HEK293T (cell line): ENCODE measurements around the gene ASB2.

ENCODE experiments used
- CTCF ChIA-PET: fragments of 350-600 bp; formaldehyde crosslinking; extraction: SDS; loops from one replicate; lab custom pipeline; 2021; ENCODE audit warnings: antibody characterized with exemption, inconsistent platforms; lab: Yijun Ruan, JAX
- POLR2A ChIA-PET: fragments of 350-600 bp; formaldehyde crosslinking; extraction: SDS; loops from one replicate; lab custom pipeline; 2020; ENCODE audit warnings: antibody characterized with exemption, inconsistent platforms; lab: Yijun Ruan, JAX
- DNase-seq: peaks from one replicate; pipeline ENCODE4 v3.0.0; 2012; ENCODE audit warnings: mixed read lengths; ENCODE audit errors: extremely low spot score
- ARNT ChIP-seq: fragments of 450-650 bp; IDR thresholded peaks from 2 replicates; pipeline ENCODE4 v1.6.1; 2017; ENCODE audit warnings: mild to moderate bottlenecking
- BHLHE40 ChIP-seq: fragments of 450-650 bp; IDR thresholded peaks from 2 replicates; pipeline ENCODE4 v1.6.1; 2016; ENCODE audit warnings: mild to moderate bottlenecking, moderate library complexity, borderline replicate concordance
- CTBP1 ChIP-seq: fragments of 450-650 bp; IDR thresholded peaks from 2 replicates; pipeline ENCODE4 v1.6.1; 2016; ENCODE audit warnings: borderline replicate concordance
- ELF4 ChIP-seq: fragments of 450-650 bp; IDR thresholded peaks from 2 replicates; pipeline ENCODE4 v1.6.1; 2017; ENCODE audit warnings: antibody characterized with exemption
- FOXA1 ChIP-seq: fragments of 450-650 bp; IDR thresholded peaks from 2 replicates; pipeline ENCODE4 v1.6.1; 2016; ENCODE audit warnings: mild to moderate bottlenecking
- FOXK2 ChIP-seq: fragments of 450-650 bp; IDR thresholded peaks from 2 replicates; pipeline ENCODE4 v1.6.1; 2016; ENCODE audit warnings: mild to moderate bottlenecking
- FOXM1 ChIP-seq: fragments of 450-650 bp; IDR thresholded peaks from 2 replicates; pipeline ENCODE4 v1.6.1; 2017; ENCODE audit warnings: mild to moderate bottlenecking, borderline replicate concordance
- HDGF ChIP-seq: fragments of 450-650 bp; IDR thresholded peaks from 2 replicates; pipeline ENCODE4 v1.6.1; 2017; ENCODE audit warnings: antibody characterized with exemption, borderline replicate concordance
- L3MBTL2 ChIP-seq: fragments of 450-650 bp; conservative IDR thresholded peaks from 2 replicates; pipeline ENCODE4 v1.6.1; 2016; ENCODE audit warnings: mild to moderate bottlenecking
- LEF1 ChIP-seq: fragments of 450-650 bp; IDR thresholded peaks from 2 replicates; pipeline ENCODE4 v1.6.1; 2017; ENCODE audit warnings: mild to moderate bottlenecking, borderline replicate concordance
- NFRKB ChIP-seq: fragments of 450-650 bp; IDR thresholded peaks from 2 replicates; pipeline ENCODE4 v1.6.1; 2016; ENCODE audit warnings: mild to moderate bottlenecking, moderate library complexity
- PKNOX1 ChIP-seq: fragments of 450-650 bp; IDR thresholded peaks from 2 replicates; pipeline ENCODE4 v1.6.1; 2016
- SP1 ChIP-seq: fragments of 450-650 bp; IDR thresholded peaks from 2 replicates; pipeline ENCODE4 v1.6.1; 2017
- SUZ12 ChIP-seq: fragments of 450-650 bp; IDR thresholded peaks from 2 replicates; pipeline ENCODE4 v1.6.1; 2016; ENCODE audit warnings: mild to moderate bottlenecking
- TARDBP ChIP-seq: fragments of 450-650 bp; IDR thresholded peaks from 2 replicates; pipeline ENCODE4 v1.6.1; 2016
- ZNF384 ChIP-seq: fragments of 450-650 bp; IDR thresholded peaks from 2 replicates; pipeline ENCODE4 v1.6.1; 2016

ASB2 gene

DNA sequence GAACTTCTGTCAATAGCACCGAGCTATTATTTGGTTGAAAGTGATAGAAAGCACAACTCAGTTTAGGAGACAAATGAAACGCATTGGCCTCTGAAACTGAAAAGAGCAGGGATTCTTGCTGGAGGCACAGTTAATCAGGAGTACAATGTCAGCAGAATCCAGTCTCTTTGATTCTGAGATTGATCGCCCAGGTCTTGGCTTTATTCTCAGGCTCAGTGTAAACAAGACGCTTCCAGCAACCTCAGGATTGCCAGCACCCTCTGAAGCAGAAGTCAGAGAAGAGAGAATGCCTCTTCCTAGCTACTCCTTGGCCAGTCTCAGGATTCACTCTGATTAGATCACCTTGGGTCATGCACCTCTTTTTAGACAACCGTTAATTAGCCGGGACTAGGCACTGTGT, 38.0 kb upstream of the ASB2 start:
- POLR2A ChIA-PET: no interaction called here
- no peak for TF ChIP-seq HDGF
- no peak for TF ChIP-seq FOXK2
- no peak for TF ChIP-seq FOXM1
- no peak for TF ChIP-seq BHLHE40
- no peak for TF ChIP-seq NFRKB
- no peak for TF ChIP-seq TARDBP
- CTCF ChIA-PET: interaction anchor here (1.3 to 1.6 kb wide), 2 partner anchors 10 to 12 kb away, joined by 3 to 6 read pairs; partner anchors contain the start of gene OTUB2
- DNase-seq: no peak

DNA sequence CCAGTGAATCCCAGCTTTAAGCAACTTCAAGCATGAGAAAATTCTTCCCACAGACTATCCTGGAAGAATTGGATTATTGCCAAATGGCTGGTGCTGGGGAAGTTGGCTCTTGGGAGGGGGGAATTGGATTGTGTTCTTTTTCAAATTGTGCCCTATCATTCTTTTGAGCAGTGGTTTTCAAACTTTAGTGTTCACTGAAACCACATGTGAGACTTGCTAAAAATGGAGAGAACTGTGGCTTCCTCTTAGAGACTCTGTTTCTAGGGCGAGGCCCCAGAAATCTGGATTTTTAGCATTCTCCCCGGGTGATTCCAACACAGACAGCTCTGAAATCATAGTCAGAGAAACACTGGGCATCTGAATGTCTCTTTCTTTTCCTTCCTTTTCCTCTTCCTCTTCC, 35.4 kb upstream of the ASB2 start:
- no peak for DNase-seq
- TF ChIP-seq SP1: no peak
- no peak for TF ChIP-seq CTBP1
- no peak for TF ChIP-seq FOXA1
- TF ChIP-seq BHLHE40: no peak
- no peak for TF ChIP-seq FOXK2
- no peak for TF ChIP-seq LEF1
- TF ChIP-seq PKNOX1: no peak
- no peak for TF ChIP-seq L3MBTL2
- no peak for TF ChIP-seq FOXM1
- no peak for TF ChIP-seq ZNF384
- TF ChIP-seq ARNT: no peak
- no peak for TF ChIP-seq SUZ12
- CTCF ChIA-PET: interaction anchor here (0.6 to 1.0 kb wide), 2 partner anchors 72 to 125 kb away, joined by 3 read pairs; no protein-coding TSS in a partner anchor
- POLR2A ChIA-PET: no interaction called here

GRCh38 chr14:94010625-94011024, 34.3 kb upstream of the ASB2 start:
- CTCF ChIA-PET: no interaction called here
- DNase-seq: no peak
- TF ChIP-seq ZNF384: no peak
- TF ChIP-seq BHLHE40: no peak
- no peak for TF ChIP-seq NFRKB
- no peak for TF ChIP-seq LEF1
- no peak for TF ChIP-seq PKNOX1
- TF ChIP-seq FOXM1: no peak
- TF ChIP-seq CTBP1: no peak
- TF ChIP-seq FOXK2: no peak
- TF ChIP-seq SP1: no peak
- no peak for TF ChIP-seq TARDBP
- TF ChIP-seq SUZ12: no peak
- no peak for TF ChIP-seq ARNT
- TF ChIP-seq FOXA1: no peak
- TF ChIP-seq L3MBTL2: no peak
- TF ChIP-seq HDGF: no peak
- no peak for TF ChIP-seq ELF4
- POLR2A ChIA-PET: no interaction called here

GRCh38 chr14:94009767-94010166, 33.4 kb upstream of the ASB2 start:
- DNase-seq: no peak
- CTCF ChIA-PET: no interaction called here
- TF ChIP-seq NFRKB: no peak
- no peak for TF ChIP-seq FOXA1
- TF ChIP-seq ARNT: no peak
- no peak for TF ChIP-seq L3MBTL2
- TF ChIP-seq BHLHE40: no peak
- TF ChIP-seq CTBP1: no peak
- TF ChIP-seq HDGF: no peak
- TF ChIP-seq FOXK2: no peak
- TF ChIP-seq SUZ12: no peak
- no peak for TF ChIP-seq ZNF384
- TF ChIP-seq ELF4: no peak
- no peak for TF ChIP-seq TARDBP
- TF ChIP-seq SP1: no peak
- TF ChIP-seq FOXM1: no peak
- POLR2A ChIA-PET: no interaction called here

DNA sequence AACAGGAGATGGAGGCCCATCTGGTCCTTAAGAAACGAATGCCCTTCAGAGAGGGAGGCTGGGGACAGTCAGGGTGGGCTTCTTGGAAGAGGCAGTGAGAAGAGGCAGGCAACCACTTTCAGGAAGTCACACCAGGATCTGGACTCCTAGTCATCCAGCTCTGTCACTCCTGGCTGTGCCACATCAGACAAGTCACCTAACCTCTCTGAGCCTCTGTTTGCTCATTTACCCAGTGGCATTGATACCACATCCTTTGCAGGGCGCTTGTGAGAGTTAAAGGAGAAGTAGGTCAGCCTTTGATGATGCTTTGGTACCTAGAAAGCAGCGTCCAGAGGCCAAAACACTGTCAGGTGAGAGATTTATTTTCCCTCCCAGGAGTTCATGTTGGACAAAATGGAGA, 31.9 kb upstream of the ASB2 start:
- ChIA-PET POLR2A (no interaction called here), CTCF (no interaction called here)
- TF ChIP-seq L3MBTL2 (no peak), CTBP1 (no peak), HDGF (no peak), ARNT (no peak)
- DNase-seq: no peak

DNA sequence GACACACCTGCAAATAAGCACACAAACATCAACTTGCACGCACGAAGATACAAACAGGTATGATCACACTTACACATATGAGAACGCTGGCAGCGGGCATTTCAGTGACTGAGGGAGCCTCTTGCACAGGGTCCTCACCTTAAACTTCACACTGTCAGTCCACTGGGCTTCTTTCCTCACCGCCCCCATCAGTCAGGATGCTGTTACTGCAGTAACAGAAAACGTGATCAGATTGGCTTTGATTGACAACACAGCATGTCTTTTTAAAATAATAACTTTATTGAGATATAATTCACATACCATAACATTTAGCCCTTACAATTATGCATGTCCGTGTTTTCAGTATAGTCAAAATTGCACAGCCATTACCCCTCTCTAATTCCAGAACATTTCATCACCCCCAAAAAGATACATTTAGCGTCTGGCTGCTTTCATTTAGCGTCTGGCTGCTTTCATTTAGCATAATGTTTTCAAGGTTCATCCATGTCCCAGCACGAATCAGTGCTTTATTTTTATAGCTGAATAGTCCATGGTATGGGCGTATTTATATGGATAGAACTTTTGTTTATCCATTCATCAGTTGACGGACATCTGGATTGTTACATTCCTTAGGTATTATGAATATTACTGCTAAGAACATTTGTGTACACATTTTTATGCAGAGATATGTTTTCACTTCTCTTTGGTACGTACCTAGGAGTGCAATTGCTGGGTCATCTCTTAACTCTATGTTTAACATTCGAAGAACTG, 29.1 kb upstream of the ASB2 start:
- CTCF ChIA-PET: interaction anchor here (0.6 to 2.3 kb wide), 5 partner anchors 15 to 230 kb away, joined by 3 to 12 read pairs (median 3); partner anchors contain the start of gene OTUB2
- TF ChIP-seq PKNOX1 (peak; percentile 83), ELF4 (no peak)
- POLR2A ChIA-PET: no interaction called here
- DNase-seq: peak; percentile 53
